ENCODE measurements around the gene SH2B2. TPM values are rescaled to one million over a fixed set of nuclear protein-coding genes. Genes with fewer than 3 reads are reported as not detected.

Gene SH2B2
- total RNA-seq, 1 experiment from 2014 or later, result 8.8 TPM

DNA sequence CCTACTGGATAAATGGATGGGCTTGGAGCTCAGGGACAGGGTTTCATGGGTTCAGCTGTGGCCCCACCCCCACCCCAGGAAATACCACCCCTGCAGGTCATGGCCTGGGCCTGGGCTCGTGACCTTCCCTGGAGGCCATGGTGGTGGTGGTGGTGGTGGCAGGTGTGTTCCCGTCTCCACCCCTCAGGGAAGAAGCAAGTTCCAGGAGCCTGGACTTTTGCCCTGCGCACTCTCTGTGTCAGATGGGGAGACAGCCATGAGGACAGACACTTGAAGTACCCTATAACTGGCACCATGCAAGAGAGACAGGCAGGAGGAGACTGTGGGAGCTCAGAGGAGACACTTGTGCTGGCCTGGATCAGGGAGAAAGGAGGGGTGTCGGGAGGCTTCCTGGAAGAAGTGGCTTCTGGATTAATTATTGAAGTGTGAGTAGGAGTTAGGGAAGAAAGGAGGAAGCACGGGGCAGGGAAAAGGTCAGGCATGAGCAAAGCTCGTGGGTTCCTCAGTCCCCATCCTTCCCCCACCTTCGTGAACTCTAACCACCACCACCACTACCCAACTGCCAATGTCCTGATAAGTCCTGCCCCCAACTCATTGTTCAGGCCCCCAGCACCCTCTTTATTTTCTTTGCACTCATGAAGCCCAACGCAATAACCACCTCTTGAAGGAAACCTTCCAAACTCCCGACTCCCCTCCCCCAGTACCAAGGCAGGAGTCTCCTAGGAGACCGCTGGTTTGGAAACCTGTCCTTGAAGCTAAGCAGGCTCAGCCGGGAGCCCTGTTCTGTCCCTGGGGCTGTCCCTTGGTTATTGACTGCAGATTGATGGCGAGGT is 8.9 kb downstream of the SH2B2 start:
- no peak overlapping the region for H3K4me3 ChIP-seq (ENCODE audit: low read length)
- DNase-seq, result no peak
- no peaks in the 10 kb centered on the region for H3K9me2 ChIP-seq (replicated peaks; ENCODE audit: low read length)
- no peak for ATAC-seq
- ChIA-PET POLR2A (ENCODE audit: unreplicated experiment) (no interaction called here), CTCF (no interaction called here)
- no peak overlapping the region for H3K27ac ChIP-seq (ENCODE audit: low read length)
- intact Hi-C loops (cut with micrococcal nuclease), result no loop called here
- H3K79me2 ChIP-seq (ENCODE audit: low read length), result no peaks in the 10 kb centered on the region
- no peaks in the 10 kb centered on the region for H4K20me1 ChIP-seq (ENCODE audit: low read length)
- H3K36me3 ChIP-seq (ENCODE audit: low read depth, low read length), result no peaks in the 10 kb centered on the region
- no peaks in the 10 kb centered on the region for H3F3A ChIP-seq (ENCODE audit: low read length, unreplicated experiment)
- H3K9me3 ChIP-seq (ENCODE audit: low read length), result no peaks in the 10 kb centered on the region
- BruUV-seq (replicated peaks), result no TSS peak
- H2AFZ ChIP-seq (ENCODE audit: low read length), result no peak overlapping the region
- H3K4me2 ChIP-seq (ENCODE audit: low read length), result no peak overlapping the region
- no peak overlapping the region for H3K9ac ChIP-seq (ENCODE audit: low read length)
- no peaks in the 10 kb centered on the region for H3K27me3 ChIP-seq (ENCODE audit: low read length)
- no peaks in the 10 kb centered on the region for H3K4me1 ChIP-seq (ENCODE audit: insufficient read depth, low read length)
- TF ChIP-seq EZH2phosphoT487 (IDR thresholded peaks at IDR 0.05; ENCODE audit: borderline replicate concordance, low read length) (no peak), EZH2 (IDR thresholded peaks at IDR 0.05; ENCODE audit: low read length, unreplicated experiment) (no peak)
- TF ChIP-seq, protein P1, sequence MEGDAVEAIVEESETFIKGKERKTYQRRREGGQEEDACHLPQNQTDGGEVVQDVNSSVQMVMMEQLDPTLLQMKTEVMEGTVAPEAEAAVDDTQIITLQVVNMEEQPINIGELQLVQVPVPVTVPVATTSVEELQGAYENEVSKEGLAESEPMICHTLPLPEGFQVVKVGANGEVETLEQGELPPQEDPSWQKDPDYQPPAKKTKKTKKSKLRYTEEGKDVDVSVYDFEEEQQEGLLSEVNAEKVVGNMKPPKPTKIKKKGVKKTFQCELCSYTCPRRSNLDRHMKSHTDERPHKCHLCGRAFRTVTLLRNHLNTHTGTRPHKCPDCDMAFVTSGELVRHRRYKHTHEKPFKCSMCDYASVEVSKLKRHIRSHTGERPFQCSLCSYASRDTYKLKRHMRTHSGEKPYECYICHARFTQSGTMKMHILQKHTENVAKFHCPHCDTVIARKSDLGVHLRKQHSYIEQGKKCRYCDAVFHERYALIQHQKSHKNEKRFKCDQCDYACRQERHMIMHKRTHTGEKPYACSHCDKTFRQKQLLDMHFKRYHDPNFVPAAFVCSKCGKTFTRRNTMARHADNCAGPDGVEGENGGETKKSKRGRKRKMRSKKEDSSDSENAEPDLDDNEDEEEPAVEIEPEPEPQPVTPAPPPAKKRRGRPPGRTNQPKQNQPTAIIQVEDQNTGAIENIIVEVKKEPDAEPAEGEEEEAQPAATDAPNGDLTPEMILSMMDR (conservative IDR thresholded peaks at IDR 0.05; ENCODE audit: low read depth, low read length), result no peak

DNA sequence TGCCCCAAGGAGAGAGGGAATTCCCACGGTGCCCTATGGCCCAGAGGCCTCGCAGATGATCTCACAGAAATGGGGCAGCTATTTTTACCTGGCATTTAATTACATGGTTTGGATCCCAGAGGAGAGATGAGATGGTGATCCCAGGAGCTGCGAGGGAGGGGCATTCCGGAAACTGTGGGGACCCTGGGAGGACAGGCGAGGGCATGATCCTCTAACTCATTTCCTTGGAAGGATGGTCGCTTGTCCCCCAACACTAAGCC is 9.4 kb downstream of the SH2B2 start:
- CTCF ChIA-PET, result no interaction called here
- no peaks in the 10 kb centered on the region for H3K27me3 ChIP-seq (ENCODE audit: low read length)
- H4K20me1 ChIP-seq (ENCODE audit: low read length), result no peaks in the 10 kb centered on the region
- DNase-seq (no peak), ATAC-seq (no peak)
- H3K4me3 ChIP-seq (ENCODE audit: low read length), result no peak overlapping the region
- no TSS peak for BruUV-seq (replicated peaks)
- H3F3A ChIP-seq (ENCODE audit: low read length, unreplicated experiment), result no peaks in the 10 kb centered on the region
- intact Hi-C loops (cut with micrococcal nuclease), result no loop called here
- no peaks in the 10 kb centered on the region for H3K9me3 ChIP-seq (ENCODE audit: low read length)
- no peak overlapping the region for H3K9ac ChIP-seq (ENCODE audit: low read length)
- H3K4me2 ChIP-seq (ENCODE audit: low read length), result no peak overlapping the region
- no peaks in the 10 kb centered on the region for H3K9me2 ChIP-seq (replicated peaks; ENCODE audit: low read length)
- POLR2A ChIA-PET (ENCODE audit: unreplicated experiment), result no interaction called here
- no peaks in the 10 kb centered on the region for H3K79me2 ChIP-seq (ENCODE audit: low read length)
- H3K4me1 ChIP-seq (ENCODE audit: insufficient read depth, low read length), result no peaks in the 10 kb centered on the region
- no peak for TF ChIP-seq EZH2phosphoT487 (IDR thresholded peaks at IDR 0.05; ENCODE audit: borderline replicate concordance, low read length)
- TF ChIP-seq, protein P1 (conservative IDR thresholded peaks at IDR 0.05; ENCODE audit: low read depth, low read length), result no peak
- TF ChIP-seq EZH2 (IDR thresholded peaks at IDR 0.05; ENCODE audit: low read length, unreplicated experiment), result no peak
- H3K27ac ChIP-seq (ENCODE audit: low read length), result no peak overlapping the region
- H3K36me3 ChIP-seq (ENCODE audit: low read depth, low read length), result no peaks in the 10 kb centered on the region
- H2AFZ ChIP-seq (ENCODE audit: low read length), result no peak overlapping the region

DNA sequence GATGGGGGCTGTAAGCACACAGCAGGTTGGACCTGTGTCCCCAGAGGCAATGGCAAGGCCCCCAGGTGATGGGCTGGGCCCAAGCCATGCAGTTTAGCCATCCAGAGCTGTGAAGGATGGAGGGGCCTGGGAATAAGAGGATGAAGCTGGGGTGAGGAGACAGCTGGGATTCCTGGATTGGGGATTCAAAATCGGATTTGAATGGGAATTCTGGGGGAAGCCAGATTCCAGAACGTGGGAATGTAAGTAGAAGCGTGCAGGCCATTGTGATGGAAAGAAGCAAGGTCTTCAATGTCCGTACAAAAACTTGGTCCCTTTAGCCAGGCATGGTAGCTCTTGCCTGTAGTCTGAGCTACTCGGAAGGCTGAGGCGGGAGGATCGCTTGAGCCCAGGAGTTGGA is 9.8 kb downstream of the SH2B2 start:
- POLR2A ChIA-PET (ENCODE audit: unreplicated experiment), result interaction anchor here (0.7 kb wide), 1 partner anchor 1339 kb away, joined by 4 read pairs; no protein-coding TSS in a partner anchor
- no peak for ATAC-seq
- Histone ChIP-seq H3K9ac (ENCODE audit: low read length) (no peak overlapping the region), H3K4me1 (ENCODE audit: insufficient read depth, low read length) (no peaks in the 10 kb centered on the region), H3K4me2 (ENCODE audit: low read length) (no peak overlapping the region), H2AFZ (ENCODE audit: low read length) (no peak overlapping the region), H3K79me2 (ENCODE audit: low read length) (no peaks in the 10 kb centered on the region), H3K27ac (ENCODE audit: low read length) (no peak overlapping the region), H3K36me3 (ENCODE audit: low read depth, low read length) (no peaks in the 10 kb centered on the region), H3F3A (ENCODE audit: low read length, unreplicated experiment) (no peaks in the 10 kb centered on the region), H3K27me3 (ENCODE audit: low read length) (no peaks in the 10 kb centered on the region), H3K9me2 (replicated peaks; ENCODE audit: low read length) (no peaks in the 10 kb centered on the region), H3K4me3 (ENCODE audit: low read length) (no peak overlapping the region), H4K20me1 (ENCODE audit: low read length) (no peaks in the 10 kb centered on the region), H3K9me3 (ENCODE audit: low read length) (no peaks in the 10 kb centered on the region)
- CTCF ChIA-PET, result no interaction called here
- intact Hi-C loops (cut with micrococcal nuclease), result no loop called here
- TF ChIP-seq EZH2phosphoT487 (IDR thresholded peaks at IDR 0.05; ENCODE audit: borderline replicate concordance, low read length) (no peak), EZH2 (IDR thresholded peaks at IDR 0.05; ENCODE audit: low read length, unreplicated experiment) (no peak)
- TF ChIP-seq, protein P1 (conservative IDR thresholded peaks at IDR 0.05; ENCODE audit: low read depth, low read length), result no peak
- DNase-seq, result no peak
- BruUV-seq (replicated peaks), result no TSS peak

Data from PC-3 (cell line).